Uterus (tissue), 2 donors: ENCODE data around the gene CAPRIN1.

Experiments
- POLR2A ChIP-seq, 2 donors: fragments of 450-650 bp; IDR thresholded peaks; one replicate each; pipeline ENCODE4 v1.6.1; 2016; ENCODE audit warnings: antibody characterized with exemption in 2 of 2, mild to moderate bottlenecking in 1 of 2, moderate library complexity in 1 of 2
- TF ChIP-seq, protein P1 (sequence below), 4 experiments: fragments of 200-600 bp in 2 of 4; fragments of 450-650 bp in 2 of 4; sonication (generic) in 2 of 4; IDR thresholded peaks; one replicate each; pipeline ENCODE4 v1.5.1; 2016 to 2019; ENCODE audit warnings: antibody characterized with exemption in 4 of 4, mild to moderate bottlenecking in 2 of 4, moderate library complexity in 1 of 4

DNA sequence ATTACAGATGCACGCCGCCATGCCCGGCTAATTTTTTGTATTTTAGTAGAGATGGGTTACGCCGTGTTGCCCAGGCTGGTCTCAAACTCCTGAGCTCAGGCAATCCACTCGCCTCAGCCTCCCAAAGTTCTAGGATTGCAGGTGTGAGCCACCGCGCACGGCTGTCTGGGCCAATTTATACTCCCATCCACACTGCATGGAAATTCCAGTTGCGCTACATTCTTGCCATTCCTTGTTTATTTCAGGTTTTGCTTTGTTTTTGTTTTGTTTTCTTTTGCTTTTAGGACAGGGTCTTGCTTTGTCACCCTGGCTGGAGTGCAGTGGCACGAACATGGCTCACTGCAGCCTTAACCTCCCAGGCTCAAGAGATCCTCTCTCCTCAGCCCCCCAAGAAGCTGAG is 11.0 kb upstream of the CAPRIN1 start:
- no peak for TF ChIP-seq POLR2A (IDR thresholded peaks at IDR 0.05)
- TF ChIP-seq, protein P1, sequence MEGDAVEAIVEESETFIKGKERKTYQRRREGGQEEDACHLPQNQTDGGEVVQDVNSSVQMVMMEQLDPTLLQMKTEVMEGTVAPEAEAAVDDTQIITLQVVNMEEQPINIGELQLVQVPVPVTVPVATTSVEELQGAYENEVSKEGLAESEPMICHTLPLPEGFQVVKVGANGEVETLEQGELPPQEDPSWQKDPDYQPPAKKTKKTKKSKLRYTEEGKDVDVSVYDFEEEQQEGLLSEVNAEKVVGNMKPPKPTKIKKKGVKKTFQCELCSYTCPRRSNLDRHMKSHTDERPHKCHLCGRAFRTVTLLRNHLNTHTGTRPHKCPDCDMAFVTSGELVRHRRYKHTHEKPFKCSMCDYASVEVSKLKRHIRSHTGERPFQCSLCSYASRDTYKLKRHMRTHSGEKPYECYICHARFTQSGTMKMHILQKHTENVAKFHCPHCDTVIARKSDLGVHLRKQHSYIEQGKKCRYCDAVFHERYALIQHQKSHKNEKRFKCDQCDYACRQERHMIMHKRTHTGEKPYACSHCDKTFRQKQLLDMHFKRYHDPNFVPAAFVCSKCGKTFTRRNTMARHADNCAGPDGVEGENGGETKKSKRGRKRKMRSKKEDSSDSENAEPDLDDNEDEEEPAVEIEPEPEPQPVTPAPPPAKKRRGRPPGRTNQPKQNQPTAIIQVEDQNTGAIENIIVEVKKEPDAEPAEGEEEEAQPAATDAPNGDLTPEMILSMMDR (IDR thresholded peaks at IDR 0.05): no peak
